ACC112 (cell line): ENCODE measurements around the gene PSORS1C2.

Experiments used
- H2AFZ ChIP-seq: fragments of 200-600 bp; sonication (generic); one replicate; pipeline ENCODE4 v1.6.0; 2017; ENCODE audit warnings: antibody characterized with exemption, low read length; ENCODE audit not compliant: unreplicated experiment
- H3K27ac ChIP-seq: fragments of 200-600 bp; sonication (generic); 2 replicates; pipeline ENCODE4 v1.5.1; 2014; ENCODE audit warnings: low read depth, mild to moderate bottlenecking, antibody characterized with exemption, low read length, moderate library complexity
- H3K27me3 ChIP-seq: fragments of 200-600 bp; sonication (generic); 2 replicates; pipeline ENCODE4 v1.6.1; 2014; ENCODE audit warnings: mild to moderate bottlenecking, antibody characterized with exemption, low read length, moderate library complexity, mixed read lengths; ENCODE audit not compliant: insufficient read depth
- H3K36me3 ChIP-seq: fragments of 200-600 bp; sonication (generic); 2 replicates; pipeline ENCODE4 v1.6.1; 2016; ENCODE audit warnings: mild to moderate bottlenecking, antibody characterized with exemption, low read length, moderate library complexity, mixed read lengths; ENCODE audit not compliant: insufficient read depth
- H3K4me1 ChIP-seq: fragments of 200-600 bp; sonication (generic); one replicate; pipeline ENCODE4 v1.6.1; 2016; ENCODE audit warnings: low read length, mixed read lengths; ENCODE audit not compliant: insufficient read depth, unreplicated experiment, control insufficient read depth
- H3K4me3 ChIP-seq: fragments of 200-600 bp; sonication (generic); 2 replicates; pipeline ENCODE4 v1.5.1; 2014; ENCODE audit warnings: mild to moderate bottlenecking, low read depth, low read length
- H3K79me2 ChIP-seq: fragments of 200-600 bp; sonication (generic); one replicate; pipeline ENCODE4 v1.6.0; 2016; ENCODE audit warnings: low read length; ENCODE audit not compliant: control insufficient read depth, unreplicated experiment, insufficient read depth

Gene PSORS1C2

DNA sequence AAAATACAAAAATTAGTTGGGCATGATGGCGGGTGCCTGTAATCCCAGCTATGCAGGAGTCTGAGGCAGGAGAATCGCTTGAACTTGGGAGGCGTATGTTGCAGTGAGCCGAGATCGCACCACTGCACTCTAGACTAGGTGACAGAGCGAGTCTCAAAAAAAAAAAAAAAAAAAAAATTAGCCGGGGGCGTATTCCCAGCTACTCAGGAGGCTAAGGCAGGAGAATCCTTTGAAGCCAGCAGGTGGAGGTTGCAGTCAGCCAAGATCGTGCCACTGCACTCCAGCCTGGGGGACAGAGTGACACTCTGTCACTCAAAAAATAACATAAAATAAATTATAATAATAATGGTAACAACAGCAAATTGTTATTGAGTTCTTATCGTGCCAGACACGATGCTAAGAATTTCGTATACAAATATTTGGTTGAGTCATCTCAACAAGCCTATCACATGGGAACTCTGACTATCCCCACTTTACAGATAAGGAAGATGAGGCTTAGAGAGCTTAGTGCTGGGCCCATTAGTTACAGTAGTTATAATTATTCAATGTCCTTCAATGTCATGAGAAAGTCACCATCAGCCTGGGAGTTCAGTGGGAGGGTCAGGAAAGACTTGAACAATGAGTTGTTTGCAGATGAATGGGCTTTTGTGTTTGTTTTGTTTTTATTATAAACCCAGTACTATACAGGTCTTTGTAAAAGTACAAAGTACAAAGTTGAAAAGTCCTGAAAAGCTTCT lies 45.9 kb downstream of the PSORS1C2 start:
- H3K4me3 ChIP-seq, result no peak overlapping the region
- H2AFZ ChIP-seq, result no peak overlapping the region
- no peaks in the 10 kb centered on the region for H3K79me2 ChIP-seq
- H3K27me3 ChIP-seq, result no peaks in the 10 kb centered on the region
- H3K4me1 ChIP-seq, result peaks cover 15% of the 10 kb centered on the region
- H3K27ac ChIP-seq, result no peak overlapping the region
- no peaks in the 10 kb centered on the region for H3K36me3 ChIP-seq

DNA sequence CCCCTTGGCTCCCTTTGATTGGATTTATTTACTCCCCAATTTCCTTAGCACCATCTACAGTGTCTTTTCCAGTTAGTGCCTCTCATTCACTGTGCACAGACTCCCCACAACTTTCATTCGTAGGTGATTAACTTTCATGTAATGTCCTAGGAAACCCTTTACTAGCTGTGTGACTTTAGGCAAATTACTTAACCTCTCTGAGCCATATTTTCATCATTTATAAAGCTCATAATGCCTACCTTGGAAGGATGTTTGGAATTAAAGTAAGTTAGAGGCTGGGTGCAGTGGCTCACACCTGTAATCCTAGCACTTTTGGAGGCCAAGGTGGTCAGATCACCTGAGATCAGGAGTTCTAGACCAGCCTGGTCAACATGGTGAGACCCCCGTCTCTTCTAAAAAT lies 46.6 kb downstream of the PSORS1C2 start:
- no peak overlapping the region for H3K4me3 ChIP-seq
- H2AFZ ChIP-seq, result no peak overlapping the region
- H3K79me2 ChIP-seq, result no peaks in the 10 kb centered on the region
- no peaks in the 10 kb centered on the region for H3K36me3 ChIP-seq
- H3K27me3 ChIP-seq, result no peaks in the 10 kb centered on the region
- peaks cover 15% of the 10 kb centered on the region for H3K4me1 ChIP-seq
- no peak overlapping the region for H3K27ac ChIP-seq

- no peak overlapping the region for H2AFZ ChIP-seq
- peaks cover 21% of the 10 kb centered on the region for H3K4me1 ChIP-seq
- no peak overlapping the region for H3K27ac ChIP-seq
- H3K36me3 ChIP-seq, result no peaks in the 10 kb centered on the region
- H3K27me3 ChIP-seq, result no peaks in the 10 kb centered on the region
- no peaks in the 10 kb centered on the region for H3K79me2 ChIP-seq
- H3K4me3 ChIP-seq, result no peak overlapping the region
Measured at GRCh38 chr6:31091680-31092079, 47.2 kb downstream of the PSORS1C2 start.

DNA sequence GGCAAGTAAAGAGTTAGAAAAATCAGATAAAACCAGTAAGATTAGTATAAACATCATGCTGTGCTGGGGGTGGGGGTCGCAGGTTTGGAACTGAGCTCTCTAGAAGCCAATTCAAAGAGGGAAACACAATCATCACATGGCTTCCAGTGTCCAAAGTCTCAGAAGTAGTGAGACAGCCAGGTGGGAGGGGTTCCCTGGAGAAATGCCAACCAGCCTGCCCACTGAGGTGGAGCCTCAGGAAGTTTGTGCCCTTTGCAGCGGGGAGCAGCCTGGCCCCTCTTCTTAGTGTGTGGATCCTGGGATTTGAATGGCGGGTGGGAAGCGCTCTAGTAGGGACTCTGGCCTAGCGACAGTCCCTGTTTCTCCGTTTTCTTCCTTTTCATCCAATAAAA lies 47.9 kb downstream of the PSORS1C2 start:
- no peaks in the 10 kb centered on the region for H3K27me3 ChIP-seq
- H3K27ac ChIP-seq, result no peak overlapping the region
- peaks cover 26% of the 10 kb centered on the region for H3K4me1 ChIP-seq
- H2AFZ ChIP-seq, result no peak overlapping the region
- H3K79me2 ChIP-seq, result no peaks in the 10 kb centered on the region
- H3K36me3 ChIP-seq, result no peaks in the 10 kb centered on the region
- H3K4me3 ChIP-seq, result no peak overlapping the region

DNA sequence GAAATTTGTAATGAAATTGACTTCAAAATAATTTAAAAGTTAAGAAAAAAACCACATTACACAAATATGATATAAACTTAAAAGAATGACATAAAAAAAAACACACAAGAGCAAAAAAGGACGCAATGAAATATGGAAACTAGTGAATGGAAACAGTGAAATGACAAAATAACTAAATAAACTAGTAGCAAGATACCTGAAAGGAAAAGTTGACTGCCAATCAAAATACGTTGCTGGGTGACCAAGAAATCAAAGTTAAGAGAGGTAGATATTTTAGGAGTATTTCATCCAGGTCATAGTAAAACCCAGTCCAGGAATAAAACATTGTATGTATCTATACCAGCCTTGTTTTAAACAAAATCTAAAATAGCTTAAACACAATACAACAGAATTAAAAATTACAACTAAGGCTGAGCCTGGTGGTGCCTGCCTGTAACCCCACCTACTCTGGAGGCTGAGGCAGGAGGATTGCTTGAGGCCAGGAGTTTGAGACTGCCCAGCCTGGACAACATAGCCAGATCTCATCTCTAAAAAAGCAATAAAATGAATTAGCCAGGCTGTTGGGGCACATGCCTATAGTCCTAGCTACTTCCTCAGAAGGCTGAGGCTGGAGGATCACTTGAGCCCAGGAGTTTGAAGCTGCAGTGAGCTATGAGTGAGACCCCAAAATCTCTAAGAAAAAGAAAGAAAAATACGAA lies 48.4 kb downstream of the PSORS1C2 start:
- Histone ChIP-seq H2AFZ (no peak overlapping the region), H3K27me3 (no peaks in the 10 kb centered on the region), H3K4me1 (peaks cover 26% of the 10 kb centered on the region)

More for the DNA sequence above, 48.4 kb downstream of the PSORS1C2 start:
- Histone ChIP-seq H3K79me2 (no peaks in the 10 kb centered on the region), H3K4me3 (no peak overlapping the region), H3K36me3 (no peaks in the 10 kb centered on the region), H3K27ac (no peak overlapping the region)
